Type B pancreatic cell (in vitro differentiated cells): ENCODE measurements around the gene SSPN. TPM values are rescaled to one million over a fixed set of nuclear protein-coding genes. Genes with fewer than 3 reads are reported as not detected.

Experiments
- DNase-seq: peaks from one replicate; pipeline ENCODE4 v3.0.0; 2021; ENCODE audit warnings: mixed read lengths; ENCODE audit not compliant: unreplicated experiment; ENCODE audit errors: extremely low spot score
- H3K27ac Mint-ChIP-seq: 2 replicates; pipeline ENCODE4 v1.8.0; 2021; ENCODE audit warnings: mild to moderate bottlenecking, mixed read lengths
- H3K27me3 Mint-ChIP-seq: 2 replicates; pipeline ENCODE4 v1.8.0; 2021; ENCODE audit warnings: mixed read lengths
- H3K36me3 Mint-ChIP-seq: 2 replicates; pipeline ENCODE4 v1.8.0; 2021; ENCODE audit warnings: mixed read lengths
- H3K4me1 Mint-ChIP-seq: one replicate; pipeline ENCODE4 v1.8.0; 2021; ENCODE audit warnings: mixed read lengths; ENCODE audit not compliant: unreplicated experiment
- H3K4me3 Mint-ChIP-seq: 2 replicates; pipeline ENCODE4 v1.8.0; 2021; ENCODE audit warnings: mild to moderate bottlenecking, mixed read lengths
- H3K9me3 Mint-ChIP-seq: 2 replicates; pipeline ENCODE4 v1.8.0; 2021; ENCODE audit warnings: mixed read lengths
- total RNA-seq: library from RNA; stranded (reverse); gene quantifications from 2 replicates; pipeline ENCODE4 v1.2.1, GENCODE V29; 2021; ENCODE audit warnings: low replicate concordance
- TF ChIP-seq, protein P1 (sequence below): fragments of 200-600 bp; sonication (generic); conservative IDR thresholded peaks from 2 replicates; pipeline ENCODE4 v1.5.0; 2021; ENCODE audit warnings: antibody characterized with exemption, mild to moderate bottlenecking

The SSPN gene
- total RNA-seq, 1 donor from 2014 or later: 11.3 TPM

DNA sequence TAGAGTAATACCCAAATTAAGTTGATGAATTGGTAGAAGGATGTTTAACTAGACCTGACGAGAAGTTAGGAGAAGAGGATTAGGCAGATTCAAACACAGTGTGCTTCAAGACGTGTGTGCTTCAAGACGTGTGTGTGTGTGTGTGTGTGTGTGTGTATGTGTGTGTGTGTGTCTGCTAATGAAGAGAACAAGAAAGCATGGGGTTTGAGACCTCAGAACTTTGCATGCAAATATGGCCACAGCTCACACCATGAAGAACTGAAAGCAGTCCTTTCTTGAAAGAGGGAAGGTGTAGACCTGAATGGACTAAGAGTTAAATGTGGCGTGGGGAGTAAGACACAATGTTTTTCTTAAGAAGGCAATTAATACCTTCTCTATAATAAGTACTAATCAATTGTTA lies 32.5 kb upstream of the SSPN start:
- no peak for DNase-seq
- no peak overlapping the region for H3K27ac Mint-ChIP-seq
- no peak overlapping the region for H3K4me3 Mint-ChIP-seq
- H3K27me3 Mint-ChIP-seq: peaks cover 18% of the 10 kb centered on the region
- no peaks in the 10 kb centered on the region for H3K4me1 Mint-ChIP-seq
- peaks cover 4% of the 10 kb centered on the region for H3K36me3 Mint-ChIP-seq
- H3K9me3 Mint-ChIP-seq: peaks cover 4% of the 10 kb centered on the region
- TF ChIP-seq, protein P1, sequence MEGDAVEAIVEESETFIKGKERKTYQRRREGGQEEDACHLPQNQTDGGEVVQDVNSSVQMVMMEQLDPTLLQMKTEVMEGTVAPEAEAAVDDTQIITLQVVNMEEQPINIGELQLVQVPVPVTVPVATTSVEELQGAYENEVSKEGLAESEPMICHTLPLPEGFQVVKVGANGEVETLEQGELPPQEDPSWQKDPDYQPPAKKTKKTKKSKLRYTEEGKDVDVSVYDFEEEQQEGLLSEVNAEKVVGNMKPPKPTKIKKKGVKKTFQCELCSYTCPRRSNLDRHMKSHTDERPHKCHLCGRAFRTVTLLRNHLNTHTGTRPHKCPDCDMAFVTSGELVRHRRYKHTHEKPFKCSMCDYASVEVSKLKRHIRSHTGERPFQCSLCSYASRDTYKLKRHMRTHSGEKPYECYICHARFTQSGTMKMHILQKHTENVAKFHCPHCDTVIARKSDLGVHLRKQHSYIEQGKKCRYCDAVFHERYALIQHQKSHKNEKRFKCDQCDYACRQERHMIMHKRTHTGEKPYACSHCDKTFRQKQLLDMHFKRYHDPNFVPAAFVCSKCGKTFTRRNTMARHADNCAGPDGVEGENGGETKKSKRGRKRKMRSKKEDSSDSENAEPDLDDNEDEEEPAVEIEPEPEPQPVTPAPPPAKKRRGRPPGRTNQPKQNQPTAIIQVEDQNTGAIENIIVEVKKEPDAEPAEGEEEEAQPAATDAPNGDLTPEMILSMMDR: no peak

DNA sequence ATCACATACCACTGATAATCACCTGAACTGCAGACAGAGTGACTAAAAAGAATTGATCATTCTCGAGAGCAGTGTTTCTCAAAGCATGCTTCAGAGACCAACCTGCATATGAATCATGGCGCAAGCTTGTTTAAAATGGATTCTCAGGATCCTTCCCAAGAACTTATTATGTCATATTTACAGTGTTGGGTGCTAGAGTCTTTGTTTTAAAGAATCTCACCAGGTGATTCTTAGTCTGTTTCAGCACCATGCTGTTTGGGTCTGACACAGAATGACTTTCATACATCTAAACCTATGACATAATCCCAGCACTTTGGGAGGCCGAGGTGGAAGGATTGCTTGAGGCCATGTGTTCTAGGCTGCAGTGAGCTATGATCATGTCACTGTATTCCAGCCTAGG lies 31.3 kb upstream of the SSPN start:
- Mint-ChIP-seq H3K9me3 (no peaks in the 10 kb centered on the region), H3K27ac (no peak overlapping the region), H3K36me3 (no peaks in the 10 kb centered on the region), H3K4me3 (no peak overlapping the region), H3K27me3 (peaks cover 27% of the 10 kb centered on the region), H3K4me1 (no peaks in the 10 kb centered on the region)
- TF ChIP-seq, protein P1: no peak
- no peak for DNase-seq

DNA sequence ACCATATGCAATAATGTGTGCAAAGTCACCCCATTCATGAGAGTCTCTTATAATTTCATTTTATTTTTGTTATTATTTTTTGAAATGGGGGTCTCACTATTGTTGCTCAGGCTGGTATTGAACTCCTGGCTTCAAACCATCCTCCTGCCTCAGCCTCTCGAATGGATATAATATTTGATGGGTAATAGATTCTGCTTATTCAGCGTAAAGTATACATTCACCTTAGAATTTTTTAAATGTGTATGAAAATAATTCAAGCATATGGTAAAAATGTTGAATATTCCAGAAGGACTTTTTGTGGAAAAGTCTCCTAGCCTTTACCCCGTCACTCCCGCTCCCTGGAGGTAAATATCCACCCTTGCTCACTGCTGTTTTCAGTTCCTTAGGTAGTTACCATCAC lies 23.4 kb upstream of the SSPN start:
- DNase-seq: no peak
- Mint-ChIP-seq H3K4me3 (no peak overlapping the region), H3K9me3 (no peaks in the 10 kb centered on the region), H3K27ac (no peak overlapping the region), H3K4me1 (no peaks in the 10 kb centered on the region), H3K36me3 (no peaks in the 10 kb centered on the region), H3K27me3 (peaks cover 40% of the 10 kb centered on the region)
- TF ChIP-seq, protein P1: no peak

DNA sequence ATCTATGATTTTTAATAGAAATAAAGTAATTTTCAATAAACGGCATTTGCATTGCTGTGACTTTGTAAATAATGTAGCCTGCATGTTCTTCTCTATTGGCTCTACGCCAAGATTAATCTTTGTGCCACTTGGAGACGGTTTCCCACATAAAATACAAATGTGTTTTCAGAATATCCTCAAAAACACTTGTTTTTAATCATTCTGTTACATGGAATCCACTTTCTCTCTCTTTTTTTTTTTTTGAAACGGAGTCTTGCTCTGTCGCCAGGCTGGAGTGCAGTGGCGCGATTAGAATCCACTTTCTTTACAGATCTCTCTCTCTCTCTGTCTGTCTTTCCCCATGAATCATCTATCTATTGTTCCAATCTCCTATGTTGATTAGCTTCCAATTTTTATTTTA lies 22.8 kb upstream of the SSPN start:
- Mint-ChIP-seq H3K4me1 (no peaks in the 10 kb centered on the region), H3K9me3 (no peaks in the 10 kb centered on the region), H3K27ac (no peak overlapping the region), H3K4me3 (no peak overlapping the region), H3K36me3 (no peaks in the 10 kb centered on the region), H3K27me3 (peaks cover 37% of the 10 kb centered on the region)
- no peak for DNase-seq
- TF ChIP-seq, protein P1: no peak

DNA sequence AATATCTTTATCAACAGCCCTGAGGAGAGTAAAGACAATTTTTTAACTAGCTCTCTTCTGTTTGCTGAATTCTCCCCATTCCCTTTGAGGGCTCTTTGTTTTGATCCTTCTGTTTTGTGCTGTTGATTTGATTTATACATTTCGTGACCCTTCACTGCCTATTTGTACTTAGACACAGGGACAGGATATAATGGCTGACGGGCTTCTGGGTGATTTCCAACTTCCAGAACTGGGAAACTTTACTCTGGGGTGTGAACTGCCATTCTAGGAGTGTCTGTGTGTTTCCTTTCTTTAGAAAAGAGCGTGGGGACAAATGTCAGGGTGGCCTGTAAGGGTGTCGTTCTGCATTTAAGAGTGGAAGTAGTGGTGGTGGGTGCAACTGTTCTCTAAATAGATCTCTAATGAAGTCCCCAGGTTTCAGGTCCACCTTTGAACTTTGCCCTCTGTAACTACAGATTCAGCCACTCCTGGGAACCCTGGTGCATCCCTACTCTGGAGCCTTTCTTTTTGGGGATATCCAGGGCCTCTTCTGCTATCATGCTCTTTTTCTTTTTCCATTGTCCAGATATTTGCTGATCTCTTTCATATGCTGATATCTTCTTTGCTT lies 22.3 kb upstream of the SSPN start:
- no peaks in the 10 kb centered on the region for H3K9me3 Mint-ChIP-seq
- H3K4me1 Mint-ChIP-seq: no peaks in the 10 kb centered on the region
- peaks cover 34% of the 10 kb centered on the region for H3K27me3 Mint-ChIP-seq
- no peak overlapping the region for H3K4me3 Mint-ChIP-seq
- H3K36me3 Mint-ChIP-seq: no peaks in the 10 kb centered on the region
- TF ChIP-seq, protein P1: no peak
- no peak overlapping the region for H3K27ac Mint-ChIP-seq
- DNase-seq: no peak

DNA sequence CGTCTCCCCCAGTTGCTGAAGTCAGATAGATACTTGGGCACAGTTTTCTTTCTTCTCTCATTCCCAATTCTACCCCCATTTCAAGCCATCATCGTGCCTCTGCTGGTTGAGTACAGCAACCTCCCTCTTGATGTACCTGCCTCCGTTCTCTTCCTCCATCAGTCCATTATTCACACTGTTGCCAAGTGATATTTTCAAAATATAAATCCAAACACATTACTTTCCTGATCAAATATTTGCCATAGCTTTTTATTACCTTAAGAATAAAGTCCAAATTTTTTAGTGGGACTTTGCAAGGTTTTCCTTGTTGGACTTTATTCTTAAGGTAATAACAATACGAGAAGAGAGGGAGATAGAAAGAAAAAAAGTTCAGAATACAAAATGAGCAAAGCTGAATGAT lies 18.6 kb upstream of the SSPN start:
- no peak overlapping the region for H3K27ac Mint-ChIP-seq
- H3K4me1 Mint-ChIP-seq: no peaks in the 10 kb centered on the region
- TF ChIP-seq, protein P1: no peak
- no peak for DNase-seq
- H3K36me3 Mint-ChIP-seq: no peaks in the 10 kb centered on the region
- no peaks in the 10 kb centered on the region for H3K9me3 Mint-ChIP-seq
- no peak overlapping the region for H3K4me3 Mint-ChIP-seq
- peaks cover 41% of the 10 kb centered on the region for H3K27me3 Mint-ChIP-seq
